Colonic mucosa (tissue), 4 donors: ENCODE results near the gene GDF7. TPM values are rescaled to one million over a fixed set of nuclear protein-coding genes. Genes with fewer than 3 reads are reported as not detected.

Experiments
- DNase-seq: peaks from one replicate; pipeline ENCODE4 v3.0.0-alpha.2; 2020
- H3K27ac ChIP-seq: fragments of 200-600 bp; one replicate; pipeline ENCODE4 v1.8.0; 2021
- H3K27me3 ChIP-seq: fragments of 200-600 bp; one replicate; pipeline ENCODE4 v1.8.0; 2021
- H3K36me3 ChIP-seq: fragments of 200-600 bp; one replicate; pipeline ENCODE4 v1.8.0; 2021
- H3K4me1 ChIP-seq: fragments of 200-600 bp; one replicate; pipeline ENCODE4 v1.8.0; 2021; ENCODE audit warnings: mild to moderate bottlenecking
- H3K4me3 ChIP-seq: fragments of 200-600 bp; one replicate; pipeline ENCODE4 v1.8.0; 2021
- H3K9ac ChIP-seq, 2 donors: one replicate each; pipeline ENCODE4 v1.7.0; 2013; ENCODE audit warnings: control low read depth in 2 of 2, low read depth in 2 of 2, low read length in 2 of 2
- H3K9me3 ChIP-seq: fragments of 200-600 bp; one replicate; pipeline ENCODE4 v1.8.0; 2021
- intact Hi-C: fragments of 100-400 bp; cut with DNase I; formaldehyde crosslinking; loops from one replicate; pipeline ENCODE4 v1.14.1; 2022
- total RNA-seq, 2 donors: library from RNA; stranded (reverse); fragmentation: NEBNext Ultra II Directional in 1 of 2; extraction: Animal tissue kit (Norgen Biotek cat#: 25700) in 1 of 2; gene quantifications; one replicate each; pipeline ENCODE4 v1.2.1, GENCODE V29; 2021
- TF ChIP-seq, protein P1 (sequence below): fragments of 200-600 bp; IDR thresholded peaks from one replicate; pipeline ENCODE4 v1.8.0; 2022; ENCODE audit warnings: antibody characterized with exemption, mild to moderate bottlenecking
- donor health status: healthy.
- donor health status: DM: no; HTN: no; CAD: no.
- donor health status: DM: no; HTN: no; CAD: no.

The GDF7 gene
- total RNA-seq, result under 1 TPM; 0.05 to 0.11 TPM

GRCh38 chr2:20666304-20667150, at the start of gene GDF7:
Gene GDF7 (plus strand): TSS chr2:20667144. CDS start chr2:20667240, 96 bp downstream.
- Histone ChIP-seq H3K4me1 (peaks cover 10% of the 10 kb centered on the region), H3K36me3 (no peaks in the 10 kb centered on the region), H3K9ac (peak within 1 kb of the TSS in 1 of 2 donors; percentile 53), H3K4me3 (peak within 1 kb of the TSS; percentile 38), H3K9me3 (no peaks in the 10 kb centered on the region), H3K27me3 (peaks cover 93% of the 10 kb centered on the region), H3K27ac (no peak within 1 kb of the TSS)
- TF ChIP-seq, protein P1, sequence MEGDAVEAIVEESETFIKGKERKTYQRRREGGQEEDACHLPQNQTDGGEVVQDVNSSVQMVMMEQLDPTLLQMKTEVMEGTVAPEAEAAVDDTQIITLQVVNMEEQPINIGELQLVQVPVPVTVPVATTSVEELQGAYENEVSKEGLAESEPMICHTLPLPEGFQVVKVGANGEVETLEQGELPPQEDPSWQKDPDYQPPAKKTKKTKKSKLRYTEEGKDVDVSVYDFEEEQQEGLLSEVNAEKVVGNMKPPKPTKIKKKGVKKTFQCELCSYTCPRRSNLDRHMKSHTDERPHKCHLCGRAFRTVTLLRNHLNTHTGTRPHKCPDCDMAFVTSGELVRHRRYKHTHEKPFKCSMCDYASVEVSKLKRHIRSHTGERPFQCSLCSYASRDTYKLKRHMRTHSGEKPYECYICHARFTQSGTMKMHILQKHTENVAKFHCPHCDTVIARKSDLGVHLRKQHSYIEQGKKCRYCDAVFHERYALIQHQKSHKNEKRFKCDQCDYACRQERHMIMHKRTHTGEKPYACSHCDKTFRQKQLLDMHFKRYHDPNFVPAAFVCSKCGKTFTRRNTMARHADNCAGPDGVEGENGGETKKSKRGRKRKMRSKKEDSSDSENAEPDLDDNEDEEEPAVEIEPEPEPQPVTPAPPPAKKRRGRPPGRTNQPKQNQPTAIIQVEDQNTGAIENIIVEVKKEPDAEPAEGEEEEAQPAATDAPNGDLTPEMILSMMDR, result no peak
- intact Hi-C loops, result no loop called here
- DNase-seq, result peak; percentile 59

- intact Hi-C loops, result no loop called here
Measured at GRCh38 chr2:20617892-20618467, 49.0 kb upstream of the GDF7 start.

GRCh38 chr2:20618468-20618885, 48.5 kb upstream of the GDF7 start:
- Histone ChIP-seq H3K4me3 (no peak overlapping the region), H3K27me3 (no peaks in the 10 kb centered on the region), H3K9ac (peak overlapping the region; percentile 57 to 74), H3K4me1 (no peaks in the 10 kb centered on the region), H3K36me3 (no peaks in the 10 kb centered on the region), H3K27ac (peak overlapping the region; percentile 71), H3K9me3 (no peaks in the 10 kb centered on the region)
- no peak for DNase-seq
- TF ChIP-seq, protein P1, result no peak
- intact Hi-C loops, result no loop called here

More at GRCh38 chr2:20617892-20618467, 49.0 kb upstream of the GDF7 start:
- Histone ChIP-seq H3K4me3 (no peak overlapping the region), H3K27ac (peak overlapping the region; percentile 71), H3K9me3 (no peaks in the 10 kb centered on the region), H3K27me3 (no peaks in the 10 kb centered on the region), H3K36me3 (no peaks in the 10 kb centered on the region), H3K4me1 (no peaks in the 10 kb centered on the region), H3K9ac (peak overlapping the region; percentile 57 to 74)
- TF ChIP-seq, protein P1, result peak; percentile 37
- DNase-seq, result peak; percentile 87

GRCh38 chr2:20618886-20619521, 47.9 kb upstream of the GDF7 start:
- Histone ChIP-seq H3K4me1 (no peaks in the 10 kb centered on the region), H3K27me3 (no peaks in the 10 kb centered on the region), H3K4me3 (no peak overlapping the region), H3K36me3 (no peaks in the 10 kb centered on the region), H3K9ac (peak overlapping the region; percentile 57 to 74), H3K9me3 (no peaks in the 10 kb centered on the region), H3K27ac (peak overlapping the region; percentile 71)
- TF ChIP-seq, protein P1, result no peak
- no peak for DNase-seq
- intact Hi-C loops, result no loop called here

DNA sequence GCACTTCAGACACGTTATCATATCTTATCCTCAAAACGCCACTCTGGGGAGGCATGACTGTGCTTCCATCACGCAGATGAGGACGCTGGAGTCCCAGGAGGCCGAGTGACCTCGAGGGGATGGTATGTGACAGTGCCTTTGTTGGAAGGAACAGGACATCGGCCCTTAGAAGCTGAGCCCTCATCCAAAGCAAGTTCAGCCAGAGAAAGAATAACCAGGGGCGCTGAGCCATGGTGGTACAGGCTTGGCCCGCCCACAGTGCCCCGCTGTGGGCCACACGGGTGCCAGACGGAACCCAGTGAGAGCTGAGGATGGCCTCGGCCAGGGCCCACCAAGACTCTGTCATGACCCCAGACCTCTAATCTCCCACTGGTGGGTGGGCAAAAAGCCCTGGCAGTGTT, 47.3 kb upstream of the GDF7 start:
- no peaks in the 10 kb centered on the region for H3K36me3 ChIP-seq
- no peaks in the 10 kb centered on the region for H3K27me3 ChIP-seq
- H3K27ac ChIP-seq, result peak overlapping the region; percentile 71
- peak overlapping the region; percentile 36 to 52 for H3K9ac ChIP-seq
- intact Hi-C loops, result no loop called here
- no peaks in the 10 kb centered on the region for H3K4me1 ChIP-seq
- DNase-seq, result no peak
- TF ChIP-seq, protein P1, result no peak
- H3K4me3 ChIP-seq, result no peak overlapping the region
- no peaks in the 10 kb centered on the region for H3K9me3 ChIP-seq
